GM19397 (cell line): Measurements from ENCODE around the gene RTN3.
"Not testable (repeated sequence)": the region's sequence is repeated elsewhere in the genome, so short reads cannot be mapped to it uniquely, and the experiment has no call there.

Experiments
- ATAC-seq: cut with Tn5 transposase; IDR thresholded peaks from one replicate; pipeline ENCODE4 v1.9.1; 2021; ENCODE audit warnings: mild to moderate bottlenecking, moderate library complexity; ENCODE audit not compliant: unreplicated experiment

The RTN3 gene

GRCh38 chr11:63682066-63683021 is 1.0 kb downstream of the RTN3 start:
- no peak for ATAC-seq

GRCh38 chr11:63683133-63683991 is 2.1 kb downstream of the RTN3 start:
- no peak for ATAC-seq

DNA sequence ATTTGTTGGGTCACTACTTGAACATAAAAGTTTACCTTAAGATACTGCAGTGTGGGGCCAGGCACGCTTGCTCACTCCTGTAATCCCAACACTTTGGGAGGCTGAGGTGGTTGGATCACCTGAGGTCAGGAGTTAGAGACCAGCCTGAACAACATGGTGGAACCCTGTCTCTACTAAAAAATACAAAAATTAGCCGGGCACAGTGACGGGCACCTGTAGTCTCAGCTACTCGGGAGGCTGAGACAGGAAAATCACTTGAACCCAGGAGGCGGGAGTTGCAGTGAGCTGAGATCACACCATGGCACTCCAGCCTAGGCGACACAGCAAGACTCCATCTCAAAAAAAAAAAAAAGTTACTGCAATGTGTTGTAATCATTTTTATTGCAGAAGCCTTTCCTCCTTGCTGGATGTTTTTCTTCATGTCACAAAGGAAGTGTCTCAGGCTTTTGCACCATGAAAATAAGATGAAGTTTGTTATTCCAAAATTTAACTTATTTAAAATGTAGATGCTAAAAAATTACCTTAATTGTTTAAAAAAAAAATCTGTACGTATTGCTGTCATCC is 3.9 kb downstream of the RTN3 start:
- not testable (repeated sequence) for ATAC-seq

- no peak for ATAC-seq
These were observed 5.6 kb downstream of the RTN3 start for GRCh38 chr11:63686926-63687325.

DNA sequence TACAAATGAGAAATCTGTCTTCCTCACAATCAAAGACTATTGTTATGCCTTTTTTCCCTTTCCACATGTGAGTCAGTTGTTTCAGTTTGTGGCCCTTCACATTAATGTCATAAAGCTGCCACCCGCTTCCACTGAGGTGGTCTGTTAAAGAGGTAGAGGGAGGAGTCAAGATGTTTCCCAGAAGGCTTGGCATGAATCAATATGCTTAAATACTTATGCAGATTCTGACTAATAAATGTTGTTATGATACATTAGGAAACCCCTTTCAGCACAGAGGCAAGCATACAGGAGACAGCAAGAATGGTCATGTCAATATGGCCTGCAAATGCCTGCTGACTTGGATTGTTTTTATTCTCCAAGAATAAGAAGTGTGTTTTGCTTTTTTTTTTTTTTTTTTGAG is 6.5 kb downstream of the RTN3 start:
- ATAC-seq, result no peak

GRCh38 chr11:63694596-63694995 is 13.3 kb downstream of the RTN3 start:
- no peak for ATAC-seq

DNA sequence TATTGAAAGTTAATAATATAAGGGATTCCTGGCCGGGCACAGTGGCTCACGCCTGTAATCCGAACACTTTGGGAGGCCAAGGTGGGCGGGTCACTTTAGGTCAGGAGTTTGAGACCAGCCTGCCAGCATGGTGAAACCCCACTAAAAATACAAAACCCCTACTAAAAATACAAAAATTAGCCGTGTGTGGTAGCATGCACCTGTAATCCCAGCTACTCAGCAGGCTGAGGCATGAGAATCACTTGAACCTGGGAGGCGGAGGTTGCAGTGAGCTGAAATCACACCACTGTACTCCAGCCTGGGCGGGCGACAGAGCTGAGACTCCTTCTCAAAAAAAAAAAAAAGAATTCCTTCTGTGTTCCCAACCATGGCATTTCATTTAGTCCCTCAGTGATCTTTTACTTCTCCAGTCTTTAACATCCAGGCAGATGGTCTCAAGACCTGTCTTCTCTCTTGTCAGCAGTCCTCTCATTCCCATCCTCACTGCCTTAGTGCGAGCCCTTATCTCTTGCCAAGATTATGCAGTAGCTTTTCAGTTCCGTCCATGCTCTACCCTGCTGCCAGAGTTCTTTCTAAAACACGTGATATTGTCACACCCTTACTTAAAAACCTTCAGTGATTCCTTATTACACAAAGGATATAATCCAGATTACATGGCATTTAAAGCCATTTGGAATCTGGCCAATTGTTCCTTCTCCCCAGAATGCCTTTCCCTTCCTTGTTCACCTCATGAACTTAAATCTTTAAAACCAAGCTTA is 17.9 kb downstream of the RTN3 start:
- ATAC-seq, result no peak

DNA sequence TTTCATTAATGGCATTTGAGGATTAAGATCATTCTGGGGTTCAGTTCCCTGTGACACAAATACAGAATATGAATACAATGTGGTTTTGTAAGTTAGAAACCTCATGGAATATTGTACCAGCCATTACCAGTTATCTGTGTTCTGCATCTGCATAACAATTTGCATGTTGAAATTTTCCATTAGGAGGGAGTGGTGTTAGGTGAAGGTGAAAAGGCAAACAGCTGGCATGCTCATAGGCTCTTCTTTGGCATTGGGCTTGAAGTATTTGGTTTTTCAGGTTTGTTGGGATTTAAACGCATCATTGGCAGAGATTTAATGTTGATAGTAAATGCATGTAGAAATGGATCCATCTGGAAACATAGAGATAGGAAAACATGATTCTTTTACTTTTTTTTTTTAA is 18.6 kb downstream of the RTN3 start:
- no peak for ATAC-seq

- ATAC-seq, result no peak
These were observed 24.2 kb downstream of the RTN3 start for GRCh38 chr11:63705526-63705925.

GRCh38 chr11:63708764-63709163 is 27.5 kb downstream of the RTN3 start:
- no peak for ATAC-seq

- no peak for ATAC-seq
These were observed 28.1 kb downstream of the RTN3 start for GRCh38 chr11:63709336-63709884.

- no peak for ATAC-seq
These were observed 29.3 kb downstream of the RTN3 start for GRCh38 chr11:63710476-63711217.

DNA sequence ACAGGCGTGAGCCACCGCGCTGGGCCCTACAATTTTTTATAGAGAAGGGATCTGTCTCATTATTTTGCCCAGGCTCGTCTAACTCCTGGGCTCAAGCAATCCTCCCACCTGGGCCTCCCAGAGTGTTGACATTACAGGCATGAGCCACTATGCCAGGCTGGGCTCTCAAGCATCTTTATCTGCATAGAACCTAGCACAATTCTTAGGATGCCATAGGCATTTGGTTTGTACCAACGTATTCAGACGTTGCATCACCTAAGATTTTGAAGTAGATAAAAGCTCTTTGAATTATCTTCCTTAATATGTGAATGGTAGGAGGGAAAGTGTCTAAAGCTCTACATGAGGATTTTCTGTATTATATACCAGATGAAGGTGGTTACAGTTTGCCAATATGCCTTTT is 30.5 kb downstream of the RTN3 start:
- ATAC-seq, result no peak

- no peak for ATAC-seq
These were observed 32.5 kb downstream of the RTN3 start for GRCh38 chr11:63713766-63714165.

- ATAC-seq, result no peak
These were observed 34.7 kb downstream of the RTN3 start for GRCh38 chr11:63716046-63716445.

DNA sequence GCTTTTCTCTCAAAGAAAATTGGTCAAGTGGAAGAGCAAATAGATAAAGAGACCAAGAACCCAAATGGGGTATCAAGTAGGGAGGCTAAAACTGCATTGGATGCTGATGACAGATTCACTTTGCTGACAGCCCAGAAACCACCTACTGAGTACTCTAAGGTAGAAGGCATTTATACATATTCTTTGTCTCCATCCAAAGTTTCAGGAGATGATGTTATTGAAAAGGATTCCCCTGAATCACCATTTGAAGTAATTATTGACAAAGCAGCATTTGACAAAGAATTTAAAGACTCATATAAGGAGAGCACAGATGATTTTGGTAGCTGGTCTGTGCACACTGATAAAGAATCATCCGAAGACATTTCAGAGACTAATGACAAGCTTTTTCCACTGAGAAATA is 37.7 kb downstream of the RTN3 start:
- ATAC-seq, result no peak

DNA sequence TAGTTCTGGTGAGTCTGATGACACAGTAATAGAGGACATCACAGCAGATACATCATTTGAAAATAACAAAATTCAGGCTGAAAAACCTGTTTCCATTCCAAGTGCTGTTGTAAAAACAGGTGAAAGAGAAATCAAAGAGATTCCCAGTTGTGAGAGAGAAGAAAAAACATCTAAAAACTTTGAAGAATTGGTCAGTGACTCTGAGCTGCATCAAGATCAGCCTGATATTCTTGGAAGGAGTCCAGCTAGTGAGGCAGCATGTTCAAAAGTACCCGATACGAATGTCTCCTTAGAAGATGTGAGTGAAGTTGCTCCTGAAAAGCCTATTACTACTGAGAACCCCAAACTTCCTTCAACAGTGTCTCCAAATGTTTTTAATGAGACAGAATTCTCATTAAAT is 38.7 kb downstream of the RTN3 start:
- no peak for ATAC-seq

- no peak for ATAC-seq
These were observed 39.3 kb downstream of the RTN3 start for GRCh38 chr11:63720611-63721010.

DNA sequence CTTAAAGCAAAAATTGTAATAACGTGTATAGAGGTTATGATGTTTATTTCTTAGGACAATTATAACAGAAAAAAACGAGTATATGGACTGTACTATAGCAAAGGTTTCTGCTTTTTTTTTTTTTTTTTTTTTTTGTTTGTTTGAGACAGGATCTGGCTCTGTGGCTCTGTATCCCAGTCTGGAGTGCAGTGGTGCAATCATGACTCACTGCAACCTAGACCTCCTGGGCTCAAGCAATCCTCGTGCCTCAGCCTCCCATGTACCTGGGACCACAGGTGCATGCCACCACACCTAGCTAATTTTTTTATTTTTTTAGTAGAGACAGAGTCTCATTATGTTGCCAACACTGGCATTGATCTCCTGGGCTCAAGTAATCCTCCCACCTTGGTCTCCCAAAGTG is 48.0 kb downstream of the RTN3 start:
- no peak for ATAC-seq

DNA sequence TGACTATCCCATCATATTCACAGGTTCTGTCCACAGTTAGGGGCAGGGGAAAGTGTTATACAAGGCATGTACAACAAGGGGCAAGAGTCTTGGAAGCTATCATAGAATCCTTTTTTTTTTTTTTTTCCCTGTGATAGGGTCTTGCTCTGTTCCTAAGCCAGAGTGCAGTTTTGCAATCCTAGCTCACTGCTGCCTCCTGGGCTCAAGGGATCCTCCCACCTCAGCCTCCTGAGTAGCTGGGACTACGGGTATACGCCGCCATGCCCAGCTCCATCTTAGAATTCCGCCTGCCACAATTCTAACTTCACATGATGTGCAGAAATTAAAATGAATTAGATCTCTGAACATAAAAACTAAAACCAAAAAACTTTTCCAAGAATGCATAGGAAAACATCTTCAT is 55.6 kb downstream of the RTN3 start:
- ATAC-seq, result no peak
